GM23338 (cell line): ENCODE data around the gene NFIA.

Experiments used
- CREB1 ChIP-seq: fragments of 250-450 bp; sonication (Bioruptor Pico); IDR thresholded peaks from 2 replicates; pipeline ENCODE4 v1.5.0; 2020; ENCODE audit warnings: low read depth, mild to moderate bottlenecking, moderate library complexity
- EZH2 ChIP-seq: fragments of 200-600 bp; sonication (generic); IDR thresholded peaks from one replicate; pipeline ENCODE4 v1.8.0; 2017; ENCODE audit warnings: antibody characterized with exemption, mild to moderate bottlenecking, low read depth; ENCODE audit not compliant: unreplicated experiment
- JUNB ChIP-seq: IDR thresholded peaks from one replicate; pipeline ENCODE4 v1.6.1; 2016; ENCODE audit warnings: antibody characterized with exemption; ENCODE audit not compliant: unreplicated experiment
- POLR2AphosphoS5 ChIP-seq: IDR thresholded peaks from 2 replicates; pipeline ENCODE4 v1.6.1; 2016; ENCODE audit warnings: antibody characterized with exemption, low read depth
- STAT1 ChIP-seq: IDR thresholded peaks from one replicate; pipeline ENCODE4 v1.6.1; 2016; ENCODE audit warnings: antibody characterized with exemption; ENCODE audit not compliant: unreplicated experiment
- TF ChIP-seq, protein P1 (sequence below), 2 experiments: fragments of 200-600 bp in 1 of 2; sonication (generic) in 1 of 2; conservative IDR thresholded peaks; 2 replicates each; pipeline versions ENCODE4 v1.5.1 to v1.6.1; 2016 to 2017; ENCODE audit warnings: antibody characterized with exemption in 2 of 2, low read depth in 2 of 2, mild to moderate bottlenecking in 2 of 2, moderate library complexity in 1 of 2

- TF ChIP-seq JUNB (no peak), EZH2 (no peak), POLR2AphosphoS5 (no peak), STAT1 (no peak), CREB1 (CRISPR knock-in tag) (no peak)
- TF ChIP-seq, protein P1, sequence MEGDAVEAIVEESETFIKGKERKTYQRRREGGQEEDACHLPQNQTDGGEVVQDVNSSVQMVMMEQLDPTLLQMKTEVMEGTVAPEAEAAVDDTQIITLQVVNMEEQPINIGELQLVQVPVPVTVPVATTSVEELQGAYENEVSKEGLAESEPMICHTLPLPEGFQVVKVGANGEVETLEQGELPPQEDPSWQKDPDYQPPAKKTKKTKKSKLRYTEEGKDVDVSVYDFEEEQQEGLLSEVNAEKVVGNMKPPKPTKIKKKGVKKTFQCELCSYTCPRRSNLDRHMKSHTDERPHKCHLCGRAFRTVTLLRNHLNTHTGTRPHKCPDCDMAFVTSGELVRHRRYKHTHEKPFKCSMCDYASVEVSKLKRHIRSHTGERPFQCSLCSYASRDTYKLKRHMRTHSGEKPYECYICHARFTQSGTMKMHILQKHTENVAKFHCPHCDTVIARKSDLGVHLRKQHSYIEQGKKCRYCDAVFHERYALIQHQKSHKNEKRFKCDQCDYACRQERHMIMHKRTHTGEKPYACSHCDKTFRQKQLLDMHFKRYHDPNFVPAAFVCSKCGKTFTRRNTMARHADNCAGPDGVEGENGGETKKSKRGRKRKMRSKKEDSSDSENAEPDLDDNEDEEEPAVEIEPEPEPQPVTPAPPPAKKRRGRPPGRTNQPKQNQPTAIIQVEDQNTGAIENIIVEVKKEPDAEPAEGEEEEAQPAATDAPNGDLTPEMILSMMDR (conservative IDR thresholded peaks at IDR 0.05; ENCODE audit: low read depth in 2 of 2): no peak
Observed at GRCh38 chr1:61457526-61458040, 375.2 kb downstream of the NFIA start.
